ENCODE results near the gene IARS1.

Gene IARS1

GRCh38 chr9:92332577-92333281 is 39.2 kb upstream of the IARS1 start:
- Histone ChIP-seq H2BK120ac (ENCODE audit: low read depth, low read length) (no peak overlapping the region), H4K91ac (ENCODE audit: low read depth, low read length, poor library complexity) (no peak overlapping the region), H2AFZ (ENCODE audit: low read length) (no peak overlapping the region), H4K8ac (ENCODE audit: low read depth, low read length) (no peak overlapping the region), H3K4ac (ENCODE audit: low read length) (no peak overlapping the region), H3K4me1 (ENCODE audit: control insufficient read depth in 2 of 2, insufficient read depth in 1 of 2, low read depth in 1 of 2, low read length in 2 of 2) (no peaks in the 10 kb centered on the region), H2BK5ac (ENCODE audit: low read length) (no peak overlapping the region), H3K4me3 (ENCODE audit: low read length in 2 of 2) (no peak overlapping the region), H3K79me1 (ENCODE audit: low read depth, low read length) (peaks cover 2% of the 10 kb centered on the region), H3K14ac (ENCODE audit: low read length) (no peak overlapping the region), H3K9ac (ENCODE audit: low read depth, low read length, poor library complexity) (no peak overlapping the region), H3K23ac (ENCODE audit: low read depth, low read length, poor library complexity) (no peak overlapping the region), H3K27me3 (ENCODE audit: control insufficient read depth in 3 of 3, insufficient read depth in 3 of 3, low read depth in 1 of 3, low read length in 3 of 3) (no peaks in the 10 kb centered on the region), H2BK15ac (ENCODE audit: low read length) (no peak overlapping the region), H3K36me3 (replicated peaks in 1 of 2; ENCODE audit: control insufficient read depth in 2 of 2, insufficient read depth in 2 of 2, low read length in 2 of 2) (peaks cover 3 to 13% of the 10 kb centered on the region in 2 donors), H2AK5ac (ENCODE audit: low read depth, low read length) (no peak overlapping the region), H3K27ac (replicated peaks; ENCODE audit: low read length) (no peak overlapping the region), H2BK12ac (ENCODE audit: low read length) (no peak overlapping the region), H3K4me2 (ENCODE audit: insufficient read depth, low read length, poor library complexity, severe bottlenecking) (no peak overlapping the region), H3K18ac (ENCODE audit: low read length) (no peak overlapping the region), H3K9me3 (replicated peaks in 1 of 2; ENCODE audit: control insufficient read depth in 2 of 2, insufficient read depth in 1 of 2, low read depth in 1 of 2, low read length in 2 of 2) (no peaks in the 10 kb centered on the region)
- no CpG with 5 or more reads among the region's 3 CpGs for WGBS, 2 donors (ENCODE audit: extremely low coverage in 2 of 2, insufficient read length in 2 of 2, insufficient replicate concordance in 1 of 2)
- DNase-seq (ENCODE audit: low spot score) = no peak

GRCh38 chr9:92328225-92328624 is 34.7 kb upstream of the IARS1 start:
- no peak for DNase-seq (ENCODE audit: low spot score)
- no peak overlapping the region for H4K8ac ChIP-seq (ENCODE audit: low read depth, low read length)

GRCh38 chr9:92327283-92327850 is 33.9 kb upstream of the IARS1 start:
- H2AK5ac ChIP-seq (ENCODE audit: low read depth, low read length) = no peak overlapping the region
- no peak overlapping the region for H3K27ac ChIP-seq (replicated peaks; ENCODE audit: low read length)
- H3K79me1 ChIP-seq (ENCODE audit: low read depth, low read length) = peaks cover under 1% of the 10 kb centered on the region
- H2BK5ac ChIP-seq (ENCODE audit: low read length) = no peak overlapping the region
- no peak overlapping the region for H3K14ac ChIP-seq (ENCODE audit: low read length)
- H3K9me3 ChIP-seq (replicated peaks in 1 of 2; ENCODE audit: control insufficient read depth in 2 of 2, insufficient read depth in 1 of 2, low read depth in 1 of 2, low read length in 2 of 2) = no peaks in the 10 kb centered on the region
- DNase-seq (ENCODE audit: low spot score) = no peak
- no peak overlapping the region for H2BK15ac ChIP-seq (ENCODE audit: low read length)
- H3K4me2 ChIP-seq (ENCODE audit: insufficient read depth, low read length, poor library complexity, severe bottlenecking) = no peak overlapping the region
- H3K18ac ChIP-seq (ENCODE audit: low read length) = no peak overlapping the region
- H3K9ac ChIP-seq (ENCODE audit: low read depth, low read length, poor library complexity) = no peak overlapping the region
- no peak overlapping the region for H2BK120ac ChIP-seq (ENCODE audit: low read depth, low read length)
- H4K8ac ChIP-seq (ENCODE audit: low read depth, low read length) = no peak overlapping the region
- peaks cover 4 to 10% of the 10 kb centered on the region in 2 donors for H3K4me1 ChIP-seq (ENCODE audit: control insufficient read depth in 2 of 2, insufficient read depth in 1 of 2, low read depth in 1 of 2, low read length in 2 of 2)
- H2AFZ ChIP-seq (ENCODE audit: low read length) = no peak overlapping the region
- H3K23ac ChIP-seq (ENCODE audit: low read depth, low read length, poor library complexity) = no peak overlapping the region
- no peak overlapping the region for H3K4ac ChIP-seq (ENCODE audit: low read length)
- no peak overlapping the region for H3K4me3 ChIP-seq (ENCODE audit: low read length in 2 of 2)
- no CpG with 5 or more reads among the region's 2 CpGs for WGBS, 2 donors (ENCODE audit: extremely low coverage in 2 of 2, insufficient read length in 2 of 2, insufficient replicate concordance in 1 of 2)
- no peak overlapping the region for H4K91ac ChIP-seq (ENCODE audit: low read depth, low read length, poor library complexity)
- no peak overlapping the region for H2BK12ac ChIP-seq (ENCODE audit: low read length)
- H3K36me3 ChIP-seq (replicated peaks in 1 of 2; ENCODE audit: control insufficient read depth in 2 of 2, insufficient read depth in 2 of 2, low read length in 2 of 2) = peaks cover 0 to 17% of the 10 kb centered on the region in 2 donors
- no peaks in the 10 kb centered on the region for H3K27me3 ChIP-seq (ENCODE audit: control insufficient read depth in 3 of 3, insufficient read depth in 3 of 3, low read depth in 1 of 3, low read length in 3 of 3)

More at GRCh38 chr9:92328225-92328624, 34.7 kb upstream of the IARS1 start:
- Histone ChIP-seq H3K27ac (replicated peaks; ENCODE audit: low read length) (no peak overlapping the region), H3K4me3 (ENCODE audit: low read length in 2 of 2) (no peak overlapping the region), H2BK12ac (ENCODE audit: low read length) (no peak overlapping the region), H2BK5ac (ENCODE audit: low read length) (no peak overlapping the region), H3K4ac (ENCODE audit: low read length) (no peak overlapping the region), H3K18ac (ENCODE audit: low read length) (no peak overlapping the region), H3K23ac (ENCODE audit: low read depth, low read length, poor library complexity) (no peak overlapping the region), H2BK120ac (ENCODE audit: low read depth, low read length) (no peak overlapping the region), H3K79me1 (ENCODE audit: low read depth, low read length) (peaks cover 2% of the 10 kb centered on the region), H2BK15ac (ENCODE audit: low read length) (no peak overlapping the region), H4K91ac (ENCODE audit: low read depth, low read length, poor library complexity) (no peak overlapping the region), H3K36me3 (replicated peaks in 1 of 2; ENCODE audit: control insufficient read depth in 2 of 2, insufficient read depth in 2 of 2, low read length in 2 of 2) (peaks cover 0 to 9% of the 10 kb centered on the region in 2 donors), H3K14ac (ENCODE audit: low read length) (no peak overlapping the region), H3K9ac (ENCODE audit: low read depth, low read length, poor library complexity) (no peak overlapping the region), H3K27me3 (ENCODE audit: control insufficient read depth in 3 of 3, insufficient read depth in 3 of 3, low read depth in 1 of 3, low read length in 3 of 3) (no peaks in the 10 kb centered on the region), H2AK5ac (ENCODE audit: low read depth, low read length) (no peak overlapping the region), H3K4me1 (ENCODE audit: control insufficient read depth in 2 of 2, insufficient read depth in 1 of 2, low read depth in 1 of 2, low read length in 2 of 2) (peaks cover 4 to 10% of the 10 kb centered on the region in 2 donors), H3K4me2 (ENCODE audit: insufficient read depth, low read length, poor library complexity, severe bottlenecking) (no peak overlapping the region), H2AFZ (ENCODE audit: low read length) (peak overlapping the region; percentile 36), H3K9me3 (replicated peaks in 1 of 2; ENCODE audit: control insufficient read depth in 2 of 2, insufficient read depth in 1 of 2, low read depth in 1 of 2, low read length in 2 of 2) (no peaks in the 10 kb centered on the region)
- WGBS, 2 donors (ENCODE audit: extremely low coverage in 2 of 2, insufficient read length in 2 of 2, insufficient replicate concordance in 1 of 2) = no CpG with 5 or more reads among the region's 2 CpGs

GRCh38 chr9:92325991-92326500 is 32.5 kb upstream of the IARS1 start:
- Histone ChIP-seq H3K9ac (ENCODE audit: low read depth, low read length, poor library complexity) (peak overlapping the region; percentile 94), H4K91ac (ENCODE audit: low read depth, low read length, poor library complexity) (no peak overlapping the region), H3K4me2 (ENCODE audit: insufficient read depth, low read length, poor library complexity, severe bottlenecking) (peak overlapping the region; percentile 86), H3K4me3 (ENCODE audit: low read length in 2 of 2) (peak overlapping the region; percentile 72 to 85), H3K27me3 (ENCODE audit: control insufficient read depth in 3 of 3, insufficient read depth in 3 of 3, low read depth in 1 of 3, low read length in 3 of 3) (no peaks in the 10 kb centered on the region), H2BK5ac (ENCODE audit: low read length) (peak overlapping the region; percentile 31), H3K23ac (ENCODE audit: low read depth, low read length, poor library complexity) (peak overlapping the region; percentile 0), H2BK15ac (ENCODE audit: low read length) (no peak overlapping the region), H3K4ac (ENCODE audit: low read length) (no peak overlapping the region), H4K8ac (ENCODE audit: low read depth, low read length) (no peak overlapping the region), H3K18ac (ENCODE audit: low read length) (peak overlapping the region; percentile 80), H3K27ac (replicated peaks; ENCODE audit: low read length) (no peak overlapping the region), H2AK5ac (ENCODE audit: low read depth, low read length) (no peak overlapping the region), H3K9me3 (replicated peaks in 1 of 2; ENCODE audit: control insufficient read depth in 2 of 2, insufficient read depth in 1 of 2, low read depth in 1 of 2, low read length in 2 of 2) (no peaks in the 10 kb centered on the region), H2BK12ac (ENCODE audit: low read length) (no peak overlapping the region), H2BK120ac (ENCODE audit: low read depth, low read length) (no peak overlapping the region), H3K14ac (ENCODE audit: low read length) (no peak overlapping the region), H2AFZ (ENCODE audit: low read length) (peak overlapping the region; percentile 95), H3K36me3 (replicated peaks in 1 of 2; ENCODE audit: control insufficient read depth in 2 of 2, insufficient read depth in 2 of 2, low read length in 2 of 2) (peaks cover 0 to 27% of the 10 kb centered on the region in 2 donors), H3K79me1 (ENCODE audit: low read depth, low read length) (no peaks in the 10 kb centered on the region), H3K4me1 (ENCODE audit: control insufficient read depth in 2 of 2, insufficient read depth in 1 of 2, low read depth in 1 of 2, low read length in 2 of 2) (peaks cover 4 to 10% of the 10 kb centered on the region in 2 donors)
- DNase-seq (ENCODE audit: low spot score) = peak; percentile 12
- WGBS, 2 donors (ENCODE audit: extremely low coverage in 2 of 2, insufficient read length in 2 of 2, insufficient replicate concordance in 1 of 2) = no CpG with 5 or more reads among the region's 30 CpGs
